Esophagus muscularis mucosa (tissue), 3 donors: ENCODE results near the gene MPP2.

Experiments used
- CTCF ChIP-seq, 3 experiments: fragments of 200-600 bp in 2 of 3; fragments of 450-650 bp in 1 of 3; sonication (generic) in 2 of 3; IDR thresholded peaks; one replicate each; pipeline ENCODE4 v1.5.1; 2017 to 2019; ENCODE audit warnings: antibody characterized with exemption in 3 of 3, mild to moderate bottlenecking in 2 of 3, moderate library complexity in 1 of 3
- EP300 ChIP-seq: sonication (generic); formaldehyde crosslinking; IDR thresholded peaks from one replicate; pipeline ENCODE4 v1.6.1; 2017; ENCODE audit warnings: antibody characterized with exemption

GRCh38 chr17:43913584-43913983, 6.2 kb upstream of the MPP2 start:
- no peak for TF ChIP-seq CTCF (IDR thresholded peaks at IDR 0.05)
- TF ChIP-seq EP300: no peak
